Activated naive CD8-positive, alpha-beta T cell (primary cell): ENCODE results near the gene HIBCH.
"Not testable (repeated sequence)": the region's sequence is repeated elsewhere in the genome, so short reads cannot be mapped to it uniquely, and the experiment has no call there.

Experiments used
- H3K27ac Mint-ChIP-seq: one replicate; pipeline ENCODE4 v1.8.0; 2021; ENCODE audit warnings: mixed read lengths
- H3K27me3 Mint-ChIP-seq: one replicate; pipeline ENCODE4 v1.8.0; 2021; ENCODE audit warnings: mixed read lengths
- H3K36me3 Mint-ChIP-seq: one replicate; pipeline ENCODE4 v1.8.0; 2021; ENCODE audit warnings: mixed read lengths
- H3K4me1 Mint-ChIP-seq: one replicate; pipeline ENCODE4 v1.8.0; 2021; ENCODE audit warnings: low read depth, mixed read lengths
- H3K4me3 Mint-ChIP-seq: one replicate; pipeline ENCODE4 v1.8.0; 2021; ENCODE audit warnings: mild to moderate bottlenecking, mixed read lengths
- H3K9me3 Mint-ChIP-seq: one replicate; pipeline ENCODE4 v1.8.0; 2021; ENCODE audit warnings: low read depth, mixed read lengths

The HIBCH gene

GRCh38 chr2:190256087-190256486, 63.5 kb downstream of the HIBCH start:
- H3K4me3 Mint-ChIP-seq, result no peak overlapping the region
- no peaks in the 10 kb centered on the region for H3K9me3 Mint-ChIP-seq
- H3K27ac Mint-ChIP-seq, result no peak overlapping the region
- peaks cover 39% of the 10 kb centered on the region for H3K36me3 Mint-ChIP-seq
- H3K4me1 Mint-ChIP-seq, result no peaks in the 10 kb centered on the region
- no peaks in the 10 kb centered on the region for H3K27me3 Mint-ChIP-seq

GRCh38 chr2:190255676-190256075, 64.0 kb downstream of the HIBCH start:
- Mint-ChIP-seq H3K4me1 (no peaks in the 10 kb centered on the region), H3K36me3 (peaks cover 40% of the 10 kb centered on the region), H3K27me3 (no peaks in the 10 kb centered on the region), H3K9me3 (no peaks in the 10 kb centered on the region), H3K27ac (no peak overlapping the region), H3K4me3 (no peak overlapping the region)

- peaks cover 42% of the 10 kb centered on the region for H3K36me3 Mint-ChIP-seq
Measured at GRCh38 chr2:190254063-190254850, 65.4 kb downstream of the HIBCH start.

DNA sequence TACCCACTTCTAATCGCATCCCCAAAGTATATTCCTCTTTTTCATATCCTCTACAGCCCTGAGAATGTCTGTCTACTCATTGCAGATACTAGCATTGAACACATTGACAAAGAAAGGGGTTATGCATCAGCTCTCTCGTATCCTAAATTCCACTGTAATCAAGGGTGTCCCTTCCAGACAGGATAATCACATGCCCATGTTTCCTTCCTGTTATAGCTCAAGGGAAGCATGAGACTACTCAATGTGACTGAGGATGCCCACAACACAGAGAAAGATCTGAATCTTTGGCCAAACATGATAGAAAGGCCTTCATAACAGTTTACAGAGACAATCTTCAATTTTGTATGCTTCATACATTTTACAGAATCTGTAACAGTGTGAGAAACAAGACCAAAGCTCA, 69.2 kb downstream of the HIBCH start:
- H3K4me3 Mint-ChIP-seq, result no peak overlapping the region
- no peaks in the 10 kb centered on the region for H3K4me1 Mint-ChIP-seq
- H3K9me3 Mint-ChIP-seq, result no peaks in the 10 kb centered on the region
- no peaks in the 10 kb centered on the region for H3K27me3 Mint-ChIP-seq
- H3K27ac Mint-ChIP-seq, result no peak overlapping the region
- H3K36me3 Mint-ChIP-seq, result peaks cover 33% of the 10 kb centered on the region

More at GRCh38 chr2:190254063-190254850, 65.4 kb downstream of the HIBCH start:
- no peak overlapping the region for H3K4me3 Mint-ChIP-seq
- H3K27ac Mint-ChIP-seq, result no peak overlapping the region
- no peaks in the 10 kb centered on the region for H3K4me1 Mint-ChIP-seq
- no peaks in the 10 kb centered on the region for H3K9me3 Mint-ChIP-seq
- H3K27me3 Mint-ChIP-seq, result no peaks in the 10 kb centered on the region

DNA sequence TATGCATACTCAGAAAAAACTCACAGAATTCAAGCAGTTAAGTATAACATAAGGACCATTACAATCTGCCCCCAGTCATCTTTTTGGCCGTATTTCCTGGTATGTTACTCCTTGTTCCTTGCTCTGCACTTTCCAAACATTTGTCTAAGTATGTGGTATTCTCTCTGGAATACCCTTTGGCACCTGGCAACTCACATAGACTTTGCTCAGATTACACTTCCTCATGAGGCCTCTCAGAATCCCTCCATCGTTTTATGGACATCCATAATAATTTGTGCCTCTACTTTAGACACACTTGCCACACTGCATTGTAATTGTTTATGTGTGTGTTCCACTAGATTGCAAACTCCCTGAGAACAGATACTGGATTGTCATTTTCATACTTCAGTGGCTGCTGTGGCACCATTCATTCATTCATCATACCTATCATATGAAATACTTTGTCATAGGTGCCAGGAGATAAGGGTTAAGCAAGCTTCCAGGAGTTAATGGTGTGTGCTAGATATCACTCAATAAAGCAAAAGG, 84.0 kb downstream of the HIBCH start:
- H3K36me3 Mint-ChIP-seq, result peaks cover 37% of the 10 kb centered on the region
- no peaks in the 10 kb centered on the region for H3K4me1 Mint-ChIP-seq
- H3K27ac Mint-ChIP-seq, result no peak overlapping the region
- H3K27me3 Mint-ChIP-seq, result no peaks in the 10 kb centered on the region
- H3K4me3 Mint-ChIP-seq, result no peak overlapping the region
- H3K9me3 Mint-ChIP-seq, result peaks cover 16% of the 10 kb centered on the region

- Mint-ChIP-seq H3K36me3 (peaks cover 32% of the 10 kb centered on the region), H3K27me3 (no peaks in the 10 kb centered on the region), H3K9me3 (peaks cover 11% of the 10 kb centered on the region), H3K4me3 (no peak overlapping the region), H3K27ac (no peak overlapping the region), H3K4me1 (no peaks in the 10 kb centered on the region)
Measured at GRCh38 chr2:190235101-190235500, 84.5 kb downstream of the HIBCH start.

DNA sequence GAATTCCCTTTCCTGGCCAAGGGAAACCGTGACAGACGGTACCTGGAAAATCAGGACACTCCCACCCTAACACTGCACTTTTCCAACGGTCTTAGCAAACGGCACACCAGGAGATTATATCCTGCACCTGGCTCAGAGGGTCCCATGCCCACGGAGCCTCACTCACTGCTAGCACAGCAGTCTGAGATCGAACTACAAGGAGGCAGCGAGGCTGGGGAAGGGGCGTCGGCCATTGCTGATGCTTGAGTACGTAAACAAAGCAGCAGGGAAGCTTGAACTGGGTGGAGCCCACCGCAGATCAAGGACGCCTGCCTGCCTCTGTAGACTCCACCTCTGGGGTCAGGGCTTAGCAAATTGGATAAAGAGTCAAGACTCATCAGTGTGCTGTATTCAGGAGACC, 95.6 kb downstream of the HIBCH start:
- peaks cover 51% of the 10 kb centered on the region for H3K36me3 Mint-ChIP-seq
- H3K27ac Mint-ChIP-seq, result not testable (repeated sequence)

DNA sequence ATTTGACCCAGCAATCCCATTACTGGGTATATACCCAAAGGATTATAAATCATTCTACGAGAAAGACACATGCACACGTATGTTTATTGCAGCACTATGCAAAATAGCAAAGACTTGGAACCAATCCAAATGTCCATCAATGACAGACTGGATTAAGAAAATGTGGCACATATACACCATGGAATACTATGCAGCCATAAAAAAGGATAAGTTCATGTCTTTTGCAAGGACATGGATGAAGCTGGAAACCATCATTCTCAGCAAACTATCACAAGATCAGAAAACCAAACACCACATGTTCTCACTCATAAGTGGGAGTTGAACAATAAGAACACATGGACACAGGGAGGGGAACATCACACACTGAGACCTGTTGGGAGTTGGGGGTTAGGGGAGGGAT, 96.9 kb downstream of the HIBCH start:
- peaks cover 49% of the 10 kb centered on the region for H3K36me3 Mint-ChIP-seq
- not testable (repeated sequence) for H3K9me3 Mint-ChIP-seq, H3K4me3 Mint-ChIP-seq, H3K27me3 Mint-ChIP-seq, H3K27ac Mint-ChIP-seq, H3K4me1 Mint-ChIP-seq

More for the DNA sequence above, 95.6 kb downstream of the HIBCH start:
- H3K9me3 Mint-ChIP-seq, result peaks cover 10% of the 10 kb centered on the region
- H3K4me3 Mint-ChIP-seq, H3K27me3 Mint-ChIP-seq, H3K4me1 Mint-ChIP-seq: not testable (repeated sequence)

- Mint-ChIP-seq H3K27me3 (no peaks in the 10 kb centered on the region), H3K36me3 (peaks cover 44% of the 10 kb centered on the region), H3K27ac (no peak overlapping the region), H3K9me3 (peaks cover 7% of the 10 kb centered on the region), H3K4me3 (no peak overlapping the region), H3K4me1 (peaks cover 8% of the 10 kb centered on the region)
Measured at GRCh38 chr2:190221429-190221828, 98.2 kb downstream of the HIBCH start.

GRCh38 chr2:190219186-190219585, 100.4 kb downstream of the HIBCH start:
- Mint-ChIP-seq H3K4me3 (no peak overlapping the region), H3K27ac (no peak overlapping the region), H3K36me3 (peaks cover 40% of the 10 kb centered on the region), H3K4me1 (peaks cover 25% of the 10 kb centered on the region), H3K9me3 (no peaks in the 10 kb centered on the region), H3K27me3 (no peaks in the 10 kb centered on the region)

GRCh38 chr2:190217616-190218015, 102.0 kb downstream of the HIBCH start:
- peaks cover 25% of the 10 kb centered on the region for H3K4me1 Mint-ChIP-seq
- no peaks in the 10 kb centered on the region for H3K9me3 Mint-ChIP-seq
- H3K27ac Mint-ChIP-seq, result no peak overlapping the region
- no peaks in the 10 kb centered on the region for H3K27me3 Mint-ChIP-seq
- no peak overlapping the region for H3K4me3 Mint-ChIP-seq
- H3K36me3 Mint-ChIP-seq, result peaks cover 32% of the 10 kb centered on the region

DNA sequence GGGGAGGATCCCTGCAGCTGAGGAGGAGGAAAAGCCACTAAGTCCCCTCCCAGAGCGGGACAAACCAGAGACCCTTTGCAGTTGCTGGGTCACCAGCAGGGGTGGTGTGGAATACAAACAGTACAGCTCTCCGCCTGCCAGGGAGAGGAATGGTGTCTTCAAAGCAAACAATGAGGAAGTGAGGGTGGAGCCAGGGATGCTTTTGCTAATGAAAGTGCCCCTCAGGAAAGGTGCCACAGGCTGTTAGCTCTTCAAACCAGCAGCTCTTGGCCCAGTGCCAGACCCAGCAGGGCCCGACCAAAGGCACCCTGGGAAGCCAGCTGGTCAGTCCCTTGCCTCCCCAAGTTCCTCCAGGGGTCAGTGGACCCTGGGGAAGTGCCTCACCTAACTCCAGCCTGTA, 102.8 kb downstream of the HIBCH start:
- Mint-ChIP-seq H3K27me3 (no peaks in the 10 kb centered on the region), H3K4me1 (peaks cover 25% of the 10 kb centered on the region), H3K27ac (no peak overlapping the region), H3K4me3 (no peak overlapping the region), H3K9me3 (no peaks in the 10 kb centered on the region), H3K36me3 (peaks cover 26% of the 10 kb centered on the region)

- H3K36me3 Mint-ChIP-seq, result peaks cover 22% of the 10 kb centered on the region
- no peaks in the 10 kb centered on the region for H3K27me3 Mint-ChIP-seq
- H3K4me1 Mint-ChIP-seq, result peaks cover 25% of the 10 kb centered on the region
- H3K9me3 Mint-ChIP-seq, result no peaks in the 10 kb centered on the region
- no peak overlapping the region for H3K4me3 Mint-ChIP-seq
- no peak overlapping the region for H3K27ac Mint-ChIP-seq
Measured at GRCh38 chr2:190215620-190216019, 104.0 kb downstream of the HIBCH start.

- H3K27ac Mint-ChIP-seq, result no peak overlapping the region
- no peaks in the 10 kb centered on the region for H3K27me3 Mint-ChIP-seq
- H3K4me3 Mint-ChIP-seq, result no peak overlapping the region
- no peaks in the 10 kb centered on the region for H3K9me3 Mint-ChIP-seq
- H3K36me3 Mint-ChIP-seq, result peaks cover 14% of the 10 kb centered on the region
- peaks cover 25% of the 10 kb centered on the region for H3K4me1 Mint-ChIP-seq
Measured at GRCh38 chr2:190214426-190215194, 105.0 kb downstream of the HIBCH start.
